Pulmonary artery endothelial cell (primary cell): ENCODE results near the gene CBX8. TPM values are rescaled to one million over a fixed set of nuclear protein-coding genes. Genes with fewer than 3 reads are reported as not detected.
A peak's percentile ranks its signal among the peaks of the same experiment; 100 is the strongest.

Experiments
- DNase-seq: peaks from one replicate; pipeline ENCODE4 v3.0.0-alpha.2; 2011; ENCODE audit warnings: low read depth, low spot score
- total RNA-seq: library from RNA; depleted of rRNA; stranded (reverse); fragments of >200 nt; gene quantifications from 2 replicates; pipeline ENCODE4 v1.2.3, GENCODE V29; 2014

The CBX8 gene
- total RNA-seq, result 1.4 and 2.4 TPM in 2 replicates

GRCh38 chr17:79796763-79797491 is at the start of gene CBX8:
TSS of gene CBX8 (minus strand) at chr17:79797077. CDS start at chr17:79796998, 79 bp downstream.
- peak; percentile 96 for DNase-seq

GRCh38 chr17:79845601-79845949 is 48.7 kb upstream of the CBX8 start:
- DNase-seq, result no peak

- DNase-seq, result no peak
These were observed 48.2 kb upstream of the CBX8 start for GRCh38 chr17:79844869-79845600.

- DNase-seq, result no peak
These were observed 47.2 kb upstream of the CBX8 start for GRCh38 chr17:79843816-79844800.

- DNase-seq, result no peak
These were observed 46.6 kb upstream of the CBX8 start for GRCh38 chr17:79843474-79843815.

GRCh38 chr17:79842656-79843473 is 46.0 kb upstream of the CBX8 start:
- no peak for DNase-seq

- DNase-seq, result no peak
These were observed 45.3 kb upstream of the CBX8 start for GRCh38 chr17:79842136-79842655.

GRCh38 chr17:79841369-79842135 is 44.7 kb upstream of the CBX8 start:
- no peak for DNase-seq

- no peak for DNase-seq
These were observed 44.1 kb upstream of the CBX8 start for GRCh38 chr17:79840989-79841286.

- no peak for DNase-seq
These were observed 43.6 kb upstream of the CBX8 start for GRCh38 chr17:79840269-79840988.

- DNase-seq, result peak; percentile 60
These were observed 42.7 kb upstream of the CBX8 start, which contains the start of gene CBX4 for GRCh38 chr17:79839356-79840268. TSS of gene CBX4 (minus strand) at chr17:79839440. CDS start at chr17:79839251, 189 bp downstream.

- no peak for DNase-seq
These were observed 41.8 kb upstream of the CBX8 start for GRCh38 chr17:79838522-79839274.

- DNase-seq, result no peak
These were observed 41.1 kb upstream of the CBX8 start for GRCh38 chr17:79837888-79838521.

- no peak for DNase-seq
These were observed 40.4 kb upstream of the CBX8 start for GRCh38 chr17:79836972-79837887.

- DNase-seq, result no peak
These were observed 39.7 kb upstream of the CBX8 start for GRCh38 chr17:79836510-79836971.

- no peak for DNase-seq
These were observed 39.2 kb upstream of the CBX8 start for GRCh38 chr17:79835953-79836509.
